ENCODE measurements around the gene DHRS2. TPM values are rescaled to one million over a fixed set of nuclear protein-coding genes. Genes with fewer than 3 reads are reported as not detected.

DHRS2 gene
- total and polyA plus RNA-seq, 2 of the 13 experiments (the other 11 are each of a cell fraction or from before 2014, with no cell fraction given): 1,621 to 3,021 TPM

GRCh38 chr14:23608454-23608853 is 27.7 kb upstream of the DHRS2 start (continued):
- TF ChIP-seq DDIT3 (CRISPR knock-in tag; IDR thresholded peaks at IDR 0.05): no peak
- TF ChIP-seq SP1 (IDR thresholded peaks at IDR 0.05): no peak
- TF ChIP-seq SP1 (CRISPR knock-in tag; IDR thresholded peaks at IDR 0.05): no peak
- TF ChIP-seq CHCHD3 (CRISPR knock-in tag; IDR thresholded peaks at IDR 0.05): 0 out of 2 replicates have a peak, but pooled peaks have one; percentile 18
- no peak for TF ChIP-seq ZNF24 (IDR thresholded peaks at IDR 0.05)
- no peak for TF ChIP-seq MYPOP (CRISPR knock-in tag; IDR thresholded peaks at IDR 0.05)
- TF ChIP-seq ZBTB43 (CRISPR knock-in tag; conservative IDR thresholded peaks at IDR 0.05): no peak
- no peak for TF ChIP-seq ETV6 (CRISPR knock-in tag; conservative IDR thresholded peaks at IDR 0.05)
- no peak for TF ChIP-seq ATF6 (CRISPR knock-in tag; conservative IDR thresholded peaks at IDR 0.05)
- TF ChIP-seq TAF1 (CRISPR knock-in tag; IDR thresholded peaks at IDR 0.05): no peak; the same call in 1 of the 2 replicates
- no peak for TF ChIP-seq ZNF790 (CRISPR knock-in tag; IDR thresholded peaks at IDR 0.05; ENCODE audit: borderline replicate concordance)
- TF ChIP-seq MXD1 (CRISPR knock-in tag; IDR thresholded peaks at IDR 0.05): no peak
- TF ChIP-seq FLYWCH1 (CRISPR knock-in tag; IDR thresholded peaks at IDR 0.05): no peak
- no peak for TF ChIP-seq MNT (IDR thresholded peaks at IDR 0.05)
- no peak for TF ChIP-seq ZNF800 (CRISPR knock-in tag; IDR thresholded peaks at IDR 0.05)
- 0 out of 2 replicates have a peak, but pooled peaks have one; percentile 16 for TF ChIP-seq ZNF724P (CRISPR knock-in tag; IDR thresholded peaks at IDR 0.05; ENCODE audit: borderline replicate concordance)
- TF ChIP-seq ZNF331 (CRISPR knock-in tag; IDR thresholded peaks at IDR 0.05): no peak
- TF ChIP-seq TFE3 (CRISPR knock-in tag; IDR thresholded peaks at IDR 0.05): no peak
- no peak for TF ChIP-seq ZNF468 (CRISPR knock-in tag; IDR thresholded peaks at IDR 0.05)
- no peak for TF ChIP-seq IRF2 (CRISPR knock-in tag; IDR thresholded peaks at IDR 0.05)
- peak; percentile 52; the same call in 1 of the 2 replicates for TF ChIP-seq ZC3H4 (CRISPR knock-in tag; IDR thresholded peaks at IDR 0.05; ENCODE audit: borderline replicate concordance)

Measured in HepG2 (cell line).